HepG2 (cell line): ENCODE measurements around the gene HSCB. TPM values are rescaled to one million over a fixed set of nuclear protein-coding genes. Genes with fewer than 3 reads are reported as not detected.
A peak's percentile ranks its signal among the peaks of the same experiment; 100 is the strongest.

ENCODE experiments used
- AGO1 ChIP-seq: fragments of 200-400 bp; formaldehyde crosslinking; IDR thresholded peaks from 2 replicates; pipeline ENCODE4 v1.6.1; 2017; ENCODE audit warnings: mild to moderate bottlenecking, low read depth, low read length, moderate library complexity; ENCODE audit not compliant: poor library complexity, severe bottlenecking
- ATF4 ChIP-seq, 2 experiments: fragments of 450-650 bp in 1 of 2; sonication (generic) in 1 of 2; formaldehyde crosslinking; IDR thresholded peaks; 2 replicates each; pipeline versions ENCODE4 v1.5.0 to v1.8.0; 2020 to 2022; ENCODE audit warnings: mild to moderate bottlenecking in 1 of 2, missing genetic modification reagents in 1 of 2
- GLMP ChIP-seq: sonication (generic); formaldehyde crosslinking; IDR thresholded peaks from 2 replicates; pipeline ENCODE4 v1.9.0; 2021; ENCODE audit warnings: missing genetic modification reagents, mild to moderate bottlenecking, borderline replicate concordance
- HHEX ChIP-seq: IDR thresholded peaks from 2 replicates; pipeline ENCODE4 v1.6.1; 2016; ENCODE audit warnings: control low read depth
- HNRNPUL1 ChIP-seq: fragments of 200-400 bp; formaldehyde crosslinking; IDR thresholded peaks from 2 replicates; pipeline ENCODE4 v1.6.1; 2017; ENCODE audit warnings: low read depth, mild to moderate bottlenecking, low read length, moderate library complexity
- LCORL ChIP-seq, 2 experiments: fragments of 450-650 bp in 1 of 2; sonication (generic) in 1 of 2; formaldehyde crosslinking in 1 of 2; IDR thresholded peaks; 2 replicates each; pipeline versions ENCODE4 v1.5.0 to v1.6.1; 2017 to 2020; ENCODE audit warnings: antibody characterized with exemption in 1 of 2, missing genetic modification reagents in 1 of 2
- MZF1 ChIP-seq: sonication (generic); formaldehyde crosslinking; IDR thresholded peaks from 2 replicates; pipeline ENCODE4 v1.8.1; 2023; ENCODE audit warnings: mild to moderate bottlenecking, missing genetic modification reagents, borderline replicate concordance
- NCOA5 ChIP-seq: sonication (generic); formaldehyde crosslinking; IDR thresholded peaks from 2 replicates; pipeline ENCODE4 v1.4.0; 2020; ENCODE audit warnings: missing genetic modification reagents
- POLR2G ChIP-seq: fragments of 200-400 bp; formaldehyde crosslinking; IDR thresholded peaks from 2 replicates; pipeline ENCODE4 v1.6.1; 2018; ENCODE audit warnings: mild to moderate bottlenecking, low read depth, low read length, moderate library complexity
- TAF1 ChIP-seq: sonication (generic); formaldehyde crosslinking; IDR thresholded peaks from 2 replicates; pipeline ENCODE4 v1.4.0; 2020; ENCODE audit warnings: missing genetic modification reagents
- TRAFD1 ChIP-seq: sonication (generic); formaldehyde crosslinking; IDR thresholded peaks from 2 replicates; pipeline ENCODE4 v1.5.1; 2020; ENCODE audit warnings: missing genetic modification reagents, mild to moderate bottlenecking, borderline replicate concordance
- ZNF136 ChIP-seq: sonication (generic); formaldehyde crosslinking; IDR thresholded peaks from 2 replicates; pipeline ENCODE4 v1.8.1; 2022; ENCODE audit warnings: low read depth, mild to moderate bottlenecking, moderate library complexity, missing genetic modification reagents
- ZNF331 ChIP-seq: sonication (generic); formaldehyde crosslinking; IDR thresholded peaks from 2 replicates; pipeline ENCODE4 v1.4.0; 2020; ENCODE audit warnings: missing genetic modification reagents
- ZNF350 ChIP-seq: sonication (generic); formaldehyde crosslinking; IDR thresholded peaks from 2 replicates; pipeline ENCODE4 v1.4.0; 2020; ENCODE audit warnings: mild to moderate bottlenecking, low read depth, missing genetic modification reagents, borderline replicate concordance
- ZNF567 ChIP-seq: sonication (generic); formaldehyde crosslinking; IDR thresholded peaks from 2 replicates; pipeline ENCODE4 v1.8.1; 2023; ENCODE audit warnings: mild to moderate bottlenecking, missing genetic modification reagents, borderline replicate concordance
- ZNF7 ChIP-seq: IDR thresholded peaks from 2 replicates; pipeline ENCODE4 v1.6.1; 2016; ENCODE audit warnings: missing biosample characterization, missing genetic modification reagents
- ZNF710 ChIP-seq: sonication (generic); formaldehyde crosslinking; IDR thresholded peaks from 2 replicates; pipeline ENCODE4 v1.5.0; 2020; ENCODE audit warnings: mild to moderate bottlenecking, missing genetic modification reagents, borderline replicate concordance
- ZNF770 ChIP-seq: sonication (generic); formaldehyde crosslinking; IDR thresholded peaks from 2 replicates; pipeline ENCODE4 v1.5.0; 2020; ENCODE audit warnings: mild to moderate bottlenecking, missing genetic modification reagents
- ZNF776 ChIP-seq: sonication (generic); formaldehyde crosslinking; IDR thresholded peaks from 2 replicates; pipeline ENCODE4 v1.4.0; 2020; ENCODE audit warnings: mild to moderate bottlenecking, missing genetic modification reagents
- ZSCAN30 ChIP-seq: sonication (generic); formaldehyde crosslinking; IDR thresholded peaks from 2 replicates; pipeline ENCODE4 v1.5.0; 2020; ENCODE audit warnings: mild to moderate bottlenecking, missing genetic modification reagents
- polyA plus RNA-seq, 8 experiments: library from polyadenylated mRNA; depleted of rRNA in 3 of 8; stranded (reverse) in 7 of 8; unstranded in 1 of 8; fragments of >200 nt; fragmentation: Illumina TruSeq in 4 of 8; extraction: Trizol in 4 of 8; gene quantifications; 2 replicates each; pipeline versions ENCODE4 v1.2.1 to v1.2.3, GENCODE V29; 2011 to 2016; ENCODE audit warnings: low read depth in 4 of 8, missing spikeins in 1 of 8, mixed read lengths in 1 of 8; ENCODE audit not compliant: insufficient read depth in 1 of 8
- total RNA-seq, 5 experiments: library from RNA; depleted of rRNA; stranded (reverse); fragments of >200 nt; fragmentation: Illumina TruSeq; extraction: Trizol; gene quantifications; 2 replicates each; pipeline ENCODE4 v1.2.3, GENCODE V29; 2016; ENCODE audit warnings: low read depth in 1 of 5

The HSCB gene
- total and polyA plus RNA-seq, 2 of the 13 experiments (the other 11 are each of a cell fraction or from before 2014, with no cell fraction given): 15.4 to 20.9 TPM

- TF ChIP-seq TRAFD1 (CRISPR knock-in tag) (no peak), GLMP (CRISPR knock-in tag) (no peak), LCORL (IDR thresholded peaks at IDR 0.05) (peak; percentile 40; the same call in 1 of the 2 replicates), LCORL (CRISPR knock-in tag; IDR thresholded peaks at IDR 0.05) (peak; percentile 66; the same call in 1 of the 2 replicates), AGO1 (no peak), ZSCAN30 (no peak), ZNF350 (CRISPR knock-in tag) (no peak), ATF4 (CRISPR knock-in tag; IDR thresholded peaks at IDR 0.05) (peak in 1 of 2 experiments; percentile 74; a peak in 2 of 4 replicates), ZNF567 (CRISPR knock-in tag) (no peak), ZNF710 (CRISPR knock-in tag) (peak; percentile 71; the same call in 1 of the 2 replicates), NCOA5 (CRISPR knock-in tag) (no peak), ZNF776 (CRISPR knock-in tag) (no peak), MZF1 (CRISPR knock-in tag) (no peak), HNRNPUL1 (no peak), ZNF7 (CRISPR knock-in tag) (no peak), TAF1 (CRISPR knock-in tag) (no peak), POLR2G (no peak), ZNF331 (CRISPR knock-in tag) (peak; percentile 31; the same call in 1 of the 2 replicates), HHEX (CRISPR knock-in tag) (no peak), ZNF770 (CRISPR knock-in tag) (no peak), ZNF136 (CRISPR knock-in tag) (no peak)
Measured at GRCh38 chr22:28711820-28712777, 29.7 kb upstream of the HSCB start (continued).
